DND-41 (cell line): ENCODE data around the gene FAM50A.
A peak's percentile ranks its signal among the peaks of the same experiment; 100 is the strongest.

Experiments
- ATAC-seq: fragments of 200-7000 bp; cut with Tn5 transposase; 3 replicates; pipeline ENCODE4 v1.9.1; 2021; ENCODE audit warnings: low read depth; ENCODE audit not compliant: insufficient read depth
- DNase-seq: peaks from one replicate; pipeline ENCODE4 v3.0.0-alpha.2; 2020
- H2AFZ ChIP-seq: 2 replicates; pipeline ENCODE4 v1.6.0; 2012; ENCODE audit warnings: low read depth, low read length
- H3K27ac ChIP-seq: 2 replicates; pipeline ENCODE4 v1.5.1; 2012; ENCODE audit warnings: low read length, inconsistent platforms
- H3K27me3 ChIP-seq: fragments of 200-600 bp; sonication (generic); 2 replicates; pipeline ENCODE4 v1.6.0; 2012; ENCODE audit warnings: low read length, mild to moderate bottlenecking, inconsistent platforms; ENCODE audit not compliant: insufficient read depth, poor library complexity
- H3K36me3 ChIP-seq: 2 replicates; pipeline ENCODE4 v1.5.1; 2012; ENCODE audit warnings: low read length, inconsistent platforms; ENCODE audit not compliant: insufficient read depth
- H3K4me1 ChIP-seq: 2 replicates; pipeline ENCODE4 v1.5.1; 2012; ENCODE audit warnings: mild to moderate bottlenecking, low read length; ENCODE audit not compliant: insufficient read depth
- H3K4me2 ChIP-seq: 2 replicates; pipeline ENCODE4 v1.6.0; 2012; ENCODE audit warnings: mild to moderate bottlenecking, moderate library complexity, low read length, inconsistent platforms; ENCODE audit not compliant: insufficient read depth
- H3K4me3 ChIP-seq, 2 experiments: fragments of 200-600 bp in 1 of 2; shearing (Covaris generic) in 1 of 2; 2 replicates each; pipeline ENCODE4 v1.5.1; 2012 to 2016; ENCODE audit warnings: inconsistent platforms in 2 of 2, low read length in 2 of 2, mild to moderate bottlenecking in 2 of 2, low read depth in 1 of 2, moderate library complexity in 1 of 2
- H3K79me2 ChIP-seq: 2 replicates; pipeline ENCODE4 v1.6.0; 2012; ENCODE audit warnings: low read length, inconsistent platforms; ENCODE audit not compliant: insufficient read depth
- H3K9ac ChIP-seq: 2 replicates; pipeline ENCODE4 v1.6.0; 2012; ENCODE audit warnings: low read depth, mild to moderate bottlenecking, inconsistent platforms, low read length, moderate library complexity
- H3K9me3 ChIP-seq: 2 replicates; pipeline ENCODE4 v1.5.1; 2012; ENCODE audit warnings: low read length, moderate library complexity, mild to moderate bottlenecking, inconsistent platforms; ENCODE audit not compliant: insufficient read depth, severe bottlenecking
- H4K20me1 ChIP-seq: 2 replicates; pipeline ENCODE4 v1.6.0; 2012; ENCODE audit warnings: low read length; ENCODE audit not compliant: insufficient read depth
- EZH2 ChIP-seq: IDR thresholded peaks from 3 replicates; pipeline ENCODE4 v1.6.1; 2012; ENCODE audit warnings: borderline replicate concordance, low read depth, mild to moderate bottlenecking, moderate library complexity, low read length, inconsistent platforms; ENCODE audit not compliant: severe bottlenecking
- TF ChIP-seq, protein P1 (sequence below): IDR thresholded peaks from 2 replicates; pipeline ENCODE4 v1.5.1; 2012; ENCODE audit warnings: borderline replicate concordance, low read length, moderate library complexity, mild to moderate bottlenecking; ENCODE audit not compliant: poor library complexity, severe bottlenecking; ENCODE audit errors: extremely low read depth

The FAM50A gene

DNA sequence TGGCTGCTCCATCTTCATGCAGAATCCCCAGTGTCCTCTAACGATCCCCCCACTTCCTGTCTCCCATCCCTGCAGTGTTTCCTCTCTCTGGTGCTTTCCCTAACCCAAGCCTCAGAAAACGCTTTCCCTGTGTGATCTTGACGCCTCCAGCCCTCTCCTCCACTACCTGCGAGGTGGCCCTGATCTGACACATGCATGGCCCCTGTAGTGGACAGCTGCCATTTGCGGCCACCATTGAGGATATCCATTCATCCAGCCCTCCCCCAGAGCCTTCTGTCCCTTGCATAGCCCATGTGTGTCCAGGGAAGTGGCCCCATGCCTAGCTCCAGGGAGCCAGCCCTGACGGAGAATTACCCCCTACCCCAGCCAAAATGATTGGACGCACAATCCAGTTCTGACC lies 39.4 kb downstream of the FAM50A start:
- no peaks in the 10 kb centered on the region for H3K9me3 ChIP-seq
- peaks cover 21% of the 10 kb centered on the region for H3K36me3 ChIP-seq
- TF ChIP-seq, protein P1, sequence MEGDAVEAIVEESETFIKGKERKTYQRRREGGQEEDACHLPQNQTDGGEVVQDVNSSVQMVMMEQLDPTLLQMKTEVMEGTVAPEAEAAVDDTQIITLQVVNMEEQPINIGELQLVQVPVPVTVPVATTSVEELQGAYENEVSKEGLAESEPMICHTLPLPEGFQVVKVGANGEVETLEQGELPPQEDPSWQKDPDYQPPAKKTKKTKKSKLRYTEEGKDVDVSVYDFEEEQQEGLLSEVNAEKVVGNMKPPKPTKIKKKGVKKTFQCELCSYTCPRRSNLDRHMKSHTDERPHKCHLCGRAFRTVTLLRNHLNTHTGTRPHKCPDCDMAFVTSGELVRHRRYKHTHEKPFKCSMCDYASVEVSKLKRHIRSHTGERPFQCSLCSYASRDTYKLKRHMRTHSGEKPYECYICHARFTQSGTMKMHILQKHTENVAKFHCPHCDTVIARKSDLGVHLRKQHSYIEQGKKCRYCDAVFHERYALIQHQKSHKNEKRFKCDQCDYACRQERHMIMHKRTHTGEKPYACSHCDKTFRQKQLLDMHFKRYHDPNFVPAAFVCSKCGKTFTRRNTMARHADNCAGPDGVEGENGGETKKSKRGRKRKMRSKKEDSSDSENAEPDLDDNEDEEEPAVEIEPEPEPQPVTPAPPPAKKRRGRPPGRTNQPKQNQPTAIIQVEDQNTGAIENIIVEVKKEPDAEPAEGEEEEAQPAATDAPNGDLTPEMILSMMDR = no peak
- TF ChIP-seq EZH2 = no peak
- peaks cover 17% of the 10 kb centered on the region for H4K20me1 ChIP-seq
- no peak overlapping the region for H2AFZ ChIP-seq
- no peak overlapping the region for H3K9ac ChIP-seq
- no peak for ATAC-seq
- no peak overlapping the region for H3K27ac ChIP-seq
- H3K27me3 ChIP-seq = no peaks in the 10 kb centered on the region
- no peak for DNase-seq
- H3K79me2 ChIP-seq = peaks cover 20% of the 10 kb centered on the region
- no peak overlapping the region; the same call in 1 of the 2 replicates for H3K4me2 ChIP-seq
- no peak overlapping the region for H3K4me3 ChIP-seq
- peaks cover 41% of the 10 kb centered on the region for H3K4me1 ChIP-seq

GRCh38 chrX:154484255-154485149 lies 40.6 kb downstream of the FAM50A start:
- Histone ChIP-seq H3K79me2 (peaks cover 23% of the 10 kb centered on the region), H3K27ac (no peak overlapping the region), H3K9me3 (no peaks in the 10 kb centered on the region), H3K27me3 (no peaks in the 10 kb centered on the region), H3K9ac (peak overlapping the region; percentile 73; the same call in 1 of the 2 replicates), H3K4me3 (peak overlapping the region in 1 of 2 experiments; percentile 24; a peak in 1 of 4 replicates), H3K36me3 (peaks cover 21% of the 10 kb centered on the region), H4K20me1 (peaks cover 17% of the 10 kb centered on the region), H3K4me2 (peak overlapping the region; percentile 89), H3K4me1 (peaks cover 48% of the 10 kb centered on the region), H2AFZ (no peak overlapping the region)
- DNase-seq (no peak), ATAC-seq (no peak)
- no peak for TF ChIP-seq EZH2
- TF ChIP-seq, protein P1 = no peak

GRCh38 chrX:154485150-154486051 lies 41.5 kb downstream of the FAM50A start:
- Histone ChIP-seq H3K4me3 (peak overlapping the region; percentile 26 to 59), H3K79me2 (peaks cover 30% of the 10 kb centered on the region), H3K9me3 (no peaks in the 10 kb centered on the region), H3K9ac (peak overlapping the region; percentile 73), H2AFZ (peak overlapping the region; percentile 43; the same call in 1 of the 2 replicates), H3K27ac (peak overlapping the region; percentile 78), H3K4me2 (peak overlapping the region; percentile 89), H4K20me1 (peaks cover 17% of the 10 kb centered on the region), H3K27me3 (no peaks in the 10 kb centered on the region), H3K4me1 (peaks cover 48% of the 10 kb centered on the region), H3K36me3 (peaks cover 21% of the 10 kb centered on the region)
- ATAC-seq (no peak), DNase-seq (no peak)
- TF ChIP-seq EZH2 = no peak
- TF ChIP-seq, protein P1 = no peak
